ENCODE results near the gene MED17.

The MED17 gene

GRCh38 chr11:93796441-93797231 lies 12.6 kb downstream of the MED17 start:
- intact Hi-C loops (cut with DNase I): no loop called here
- no peak for DNase-seq

- no peak for DNase-seq
- intact Hi-C loops (cut with DNase I): no loop called here
Observed at GRCh38 chr11:93801366-93801765, 17.3 kb downstream of the MED17 start.

- intact Hi-C loops (cut with DNase I): no loop called here
- no peak for DNase-seq
Observed at GRCh38 chr11:93804879-93805278, 20.8 kb downstream of the MED17 start.

- intact Hi-C loops (cut with DNase I): no loop called here
- no peak for DNase-seq
Observed at GRCh38 chr11:93807980-93808379, 23.9 kb downstream of the MED17 start.

GRCh38 chr11:93813974-93814373 lies 29.9 kb downstream of the MED17 start:
- DNase-seq: no peak
- intact Hi-C loops (cut with DNase I): no loop called here

- intact Hi-C loops (cut with DNase I): no loop called here
Observed at GRCh38 chr11:93814966-93815633, 31.0 kb downstream of the MED17 start.

GRCh38 chr11:93817426-93818348 lies 33.6 kb downstream of the MED17 start:
- no peak for DNase-seq
- intact Hi-C loops (cut with DNase I): no loop called here

More at GRCh38 chr11:93814966-93815633, 31.0 kb downstream of the MED17 start:
- DNase-seq: no peak

GRCh38 chr11:93819966-93820695 lies 36.0 kb downstream of the MED17 start:
- intact Hi-C loops (cut with DNase I): no loop called here
- peak in 1 of 42 donors; percentile 6 for DNase-seq

GRCh38 chr11:93820847-93821246 lies 36.8 kb downstream of the MED17 start:
- no peak for DNase-seq

GRCh38 chr11:93821617-93822016 lies 37.5 kb downstream of the MED17 start:
- no peak for DNase-seq
- intact Hi-C loops (cut with DNase I): no loop called here

More at GRCh38 chr11:93820847-93821246, 36.8 kb downstream of the MED17 start:
- intact Hi-C loops (cut with DNase I): no loop called here

GRCh38 chr11:93822359-93822758 lies 38.3 kb downstream of the MED17 start:
- DNase-seq: no peak
- intact Hi-C loops (cut with DNase I): no loop called here

- intact Hi-C loops (cut with DNase I): no loop called here
- peak in 1 of 42 donors; percentile 17 for DNase-seq
Observed at GRCh38 chr11:93823210-93823609, 39.1 kb downstream of the MED17 start.

GRCh38 chr11:93827363-93827762 lies 43.3 kb downstream of the MED17 start:
- DNase-seq: no peak
- intact Hi-C loops (cut with DNase I): no loop called here

- DNase-seq: no peak
- intact Hi-C loops (cut with DNase I): no loop called here
Observed at GRCh38 chr11:93829598-93829997, 45.5 kb downstream of the MED17 start.

GRCh38 chr11:93831343-93832127 lies 47.5 kb downstream of the MED17 start:
- intact Hi-C loops (cut with DNase I): no loop called here

GRCh38 chr11:93832780-93833179 lies 48.7 kb downstream of the MED17 start:
- DNase-seq: no peak
- intact Hi-C loops (cut with DNase I): no loop called here

More at GRCh38 chr11:93831343-93832127, 47.5 kb downstream of the MED17 start:
- no peak for DNase-seq

GRCh38 chr11:93838967-93839366 lies 54.9 kb downstream of the MED17 start:
- intact Hi-C loops (cut with DNase I): no loop called here
- peak in 1 of 42 donors; percentile 33 for DNase-seq

- DNase-seq: no peak
Observed at GRCh38 chr11:93840180-93840579, 56.1 kb downstream of the MED17 start.

More at GRCh38 chr11:93840180-93840579, 56.1 kb downstream of the MED17 start:
- intact Hi-C loops (cut with DNase I): no loop called here
